RPMI8226 (cell line): ENCODE data around the gene GCFC2.
"Not testable (repeated sequence)": the region's sequence is repeated elsewhere in the genome, so short reads cannot be mapped to it uniquely, and the experiment has no call there.

ENCODE experiments used
- DNase-seq: peaks from one replicate; pipeline ENCODE4 v3.0.0-alpha.2; 2015

Gene GCFC2

GRCh38 chr2:75676464-75676863 lies 34.3 kb downstream of the GCFC2 start:
- DNase-seq, result no peak

DNA sequence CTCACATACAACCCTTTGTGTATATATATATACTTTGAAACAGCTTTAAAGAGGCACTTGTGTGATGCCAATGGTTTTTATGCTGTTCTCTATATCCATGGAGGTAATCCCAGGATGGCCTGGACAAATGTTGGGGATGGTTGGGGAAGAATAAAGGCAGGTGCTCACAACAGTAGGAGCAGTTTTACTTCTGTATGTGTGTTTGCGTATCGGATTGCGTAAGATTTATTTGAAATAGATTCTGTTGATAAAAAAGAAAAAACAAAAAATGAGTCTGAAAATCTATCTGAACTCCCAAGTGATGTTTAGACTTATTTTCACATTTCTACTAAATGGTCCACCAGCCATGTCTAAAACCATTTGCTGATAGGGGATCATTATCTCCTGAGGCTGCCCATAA lies 34.8 kb downstream of the GCFC2 start:
- no peak for DNase-seq

- not testable (repeated sequence) for DNase-seq
Measured at GRCh38 chr2:75675423-75675822, 35.3 kb downstream of the GCFC2 start.

DNA sequence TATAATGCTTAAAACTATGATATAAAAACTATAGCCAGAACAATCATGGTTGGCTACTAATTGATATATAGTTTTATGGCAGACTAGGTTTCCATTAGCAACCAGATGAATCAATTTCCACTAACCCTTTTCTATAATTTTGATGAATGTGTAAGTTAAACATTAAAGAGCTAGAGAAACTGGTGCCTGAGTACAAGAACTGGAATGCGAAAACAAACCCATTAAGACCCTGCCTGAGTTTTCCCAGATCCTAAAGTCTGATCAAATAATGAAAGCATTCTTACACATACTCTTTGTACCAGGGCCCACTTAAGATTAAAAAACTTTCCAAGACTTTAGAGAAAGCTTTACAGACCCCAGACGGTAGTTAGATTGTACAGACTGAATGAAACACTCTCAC lies 42.8 kb downstream of the GCFC2 start:
- no peak for DNase-seq

GRCh38 chr2:75666911-75667310 lies 43.8 kb downstream of the GCFC2 start:
- DNase-seq, result no peak

GRCh38 chr2:75657798-75658197 lies 52.9 kb downstream of the GCFC2 start:
- no peak for DNase-seq

DNA sequence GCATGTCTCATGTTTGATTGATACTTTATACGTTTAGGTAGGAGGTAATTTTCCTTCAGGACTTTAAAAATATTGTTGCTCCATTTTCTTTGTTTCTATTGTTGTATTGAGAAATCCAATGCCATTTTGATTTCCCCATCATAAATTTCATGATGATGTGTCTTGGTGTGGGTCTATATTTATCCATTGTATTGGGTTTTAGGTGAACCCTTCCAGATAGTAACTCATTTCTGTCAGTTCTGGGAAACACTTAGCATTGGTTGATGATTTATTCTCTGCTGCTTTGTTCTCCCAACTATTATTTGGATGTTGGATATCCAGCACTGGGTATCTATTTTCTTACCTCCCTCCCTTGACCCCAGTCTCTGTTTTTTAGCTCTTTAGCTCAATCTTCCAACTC lies 54.2 kb downstream of the GCFC2 start:
- DNase-seq, result no peak

DNA sequence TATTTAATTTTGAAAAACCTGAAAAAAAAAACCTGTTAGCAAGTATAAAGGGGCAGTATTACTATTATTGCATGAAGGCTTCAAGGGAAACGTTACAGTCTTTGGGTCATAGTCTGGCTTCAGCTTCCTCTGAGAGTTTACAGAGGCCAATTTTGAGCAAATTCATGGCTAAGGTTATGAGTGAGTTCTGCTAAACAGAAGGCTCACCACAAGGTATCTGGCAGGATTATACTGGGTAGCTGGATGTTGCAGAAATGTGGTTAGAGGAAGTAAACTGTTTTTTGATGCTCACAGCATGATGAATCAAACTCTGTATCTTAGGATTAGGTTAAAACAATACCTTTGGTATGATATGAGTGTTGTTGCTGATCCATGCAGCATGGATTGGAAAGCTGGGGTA lies 54.9 kb downstream of the GCFC2 start:
- DNase-seq, result no peak

DNA sequence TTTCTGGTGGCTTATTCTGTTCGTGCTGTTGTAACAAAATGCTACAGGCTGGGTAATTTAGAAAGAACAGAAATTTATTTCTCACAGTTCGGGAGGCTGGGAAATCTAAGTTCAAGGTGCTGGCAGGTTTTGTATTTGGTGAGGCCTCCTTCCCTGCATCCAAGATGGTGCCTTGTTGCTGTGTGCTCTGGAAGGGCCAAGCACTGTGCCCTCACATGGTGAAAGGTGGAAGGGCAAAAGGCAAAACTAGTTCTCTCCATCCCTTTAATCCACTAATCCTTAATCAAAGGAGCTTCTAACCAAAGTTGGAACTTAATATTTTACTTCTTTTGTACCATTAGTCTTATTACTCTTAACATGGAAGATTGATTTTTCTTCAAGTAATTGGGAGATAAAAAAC lies 56.7 kb downstream of the GCFC2 start:
- no peak for DNase-seq

DNA sequence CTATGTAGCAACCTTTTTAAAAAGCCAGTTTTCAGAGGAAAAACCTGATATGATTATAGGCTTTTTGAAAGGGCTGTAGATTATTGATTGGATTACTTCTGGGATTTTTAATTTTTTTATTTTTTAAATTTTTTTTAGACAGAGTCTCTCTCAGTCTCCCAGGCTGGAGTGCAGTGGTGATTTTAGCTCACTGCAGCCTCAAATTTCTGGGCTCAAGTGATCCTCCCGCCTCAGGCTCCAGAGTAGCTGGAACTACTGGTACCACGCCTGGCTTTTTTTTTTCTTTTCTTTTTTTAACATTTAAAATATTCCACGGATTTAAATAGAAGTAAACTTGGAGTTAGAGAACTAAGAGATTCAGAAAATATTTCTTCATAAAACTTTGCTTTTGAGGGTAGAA lies 62.9 kb downstream of the GCFC2 start:
- DNase-seq, result peak; percentile 26

- DNase-seq, result peak; percentile 89
Measured at GRCh38 chr2:75646583-75647425, 63.9 kb downstream of the GCFC2 start, which contains the start of gene MRPL19. Gene MRPL19, plus strand, starts transcription at chr2:75646783. Its CDS starts 25 bp downstream, at chr2:75646808.

GRCh38 chr2:75646090-75646582 lies 64.6 kb downstream of the GCFC2 start:
- peak; percentile 3 for DNase-seq

- no peak for DNase-seq
Measured at GRCh38 chr2:75645643-75646042, 65.1 kb downstream of the GCFC2 start.

- DNase-seq, result no peak
Measured at GRCh38 chr2:75643980-75644379, 66.7 kb downstream of the GCFC2 start.

- DNase-seq, result no peak
Measured at GRCh38 chr2:75641587-75641986, 69.1 kb downstream of the GCFC2 start.

GRCh38 chr2:75640621-75641121 lies 70.0 kb downstream of the GCFC2 start:
- DNase-seq, result peak; percentile 68

- no peak for DNase-seq
Measured at GRCh38 chr2:75637568-75637967, 73.1 kb downstream of the GCFC2 start.

DNA sequence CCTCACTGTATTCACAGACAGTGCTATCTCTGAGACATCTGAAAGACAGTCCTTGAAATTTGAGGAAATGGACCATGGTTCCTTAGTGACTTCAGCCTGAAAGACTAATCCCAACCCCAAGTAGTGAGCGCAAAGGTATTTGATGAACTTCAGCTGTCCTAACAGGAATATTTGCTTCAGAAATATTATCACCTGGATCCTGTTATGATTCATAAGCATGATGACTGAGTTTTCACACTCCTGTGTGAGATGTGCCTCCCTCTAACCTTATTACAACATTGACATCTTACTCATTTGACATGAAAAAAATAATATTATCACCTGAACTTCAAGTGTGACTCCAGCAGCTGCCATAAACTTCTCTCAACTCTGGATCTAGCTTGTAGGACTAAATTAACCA lies 75.8 kb downstream of the GCFC2 start:
- DNase-seq, result no peak

GRCh38 chr2:75633620-75634019 lies 77.1 kb downstream of the GCFC2 start:
- DNase-seq, result no peak

- no peak for DNase-seq
Measured at GRCh38 chr2:75632813-75633212, 77.9 kb downstream of the GCFC2 start.

- DNase-seq, result no peak
Measured at GRCh38 chr2:75632091-75632701, 78.5 kb downstream of the GCFC2 start.

GRCh38 chr2:75627902-75628504 lies 82.7 kb downstream of the GCFC2 start:
- peak; percentile 69 for DNase-seq

DNA sequence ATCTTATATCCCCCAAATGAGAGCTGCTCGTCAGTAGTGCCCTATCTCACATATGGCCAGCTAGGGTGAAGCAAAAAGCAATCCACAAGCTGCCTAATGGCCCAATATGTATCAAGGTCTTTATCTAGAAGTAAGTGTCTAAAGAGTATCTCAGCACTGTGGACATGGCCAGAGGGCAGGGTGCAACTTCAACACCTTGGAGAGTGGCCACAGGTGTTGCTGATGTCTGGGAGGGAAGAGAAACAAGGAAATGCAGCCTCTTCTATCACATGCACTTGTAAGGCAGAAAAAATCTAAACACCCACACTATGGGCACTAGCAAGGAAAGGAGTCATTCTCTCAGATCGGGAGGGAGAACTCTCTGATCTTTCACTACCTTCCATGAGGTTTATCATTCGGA lies 87.8 kb downstream of the GCFC2 start:
- DNase-seq, result no peak

GRCh38 chr2:75622500-75622899 lies 88.2 kb downstream of the GCFC2 start:
- no peak for DNase-seq
